Activated naive CD4-positive, alpha-beta T cell treated with anti-CD3 and anti-CD28 coated beads, Interleukin-2, amount 10 ng/mL, durations not matched to agents 7 days and 5 days (primary cell): ENCODE measurements around the gene HMGCL.
"Not testable (repeated sequence)": the region's sequence is repeated elsewhere in the genome, so short reads cannot be mapped to it uniquely, and the experiment has no call there.

Experiments used
- CTCF ChIA-PET: fragments of 350-600 bp; sonication (Branson Sonifier 250); formaldehyde crosslinking; loops from one replicate; lab custom pipeline; 2021; ENCODE audit warnings: antibody characterized with exemption; lab: Charles Lee
- DNase-seq: peaks from one replicate; pipeline ENCODE4 v3.0.0-alpha.2; 2020
- H3K27ac Mint-ChIP-seq: one replicate; pipeline ENCODE4 v1.8.0; 2021; ENCODE audit warnings: mild to moderate bottlenecking, moderate library complexity, mixed read lengths
- H3K27me3 Mint-ChIP-seq: one replicate; pipeline ENCODE4 v1.8.0; 2021; ENCODE audit warnings: mild to moderate bottlenecking, mixed read lengths
- H3K36me3 Mint-ChIP-seq: one replicate; pipeline ENCODE4 v1.8.0; 2021; ENCODE audit warnings: mixed read lengths
- H3K4me1 Mint-ChIP-seq: one replicate; pipeline ENCODE4 v1.8.0; 2021; ENCODE audit warnings: mixed read lengths
- H3K4me3 Mint-ChIP-seq: one replicate; pipeline ENCODE4 v1.8.0; 2021; ENCODE audit warnings: mild to moderate bottlenecking, moderate library complexity, mixed read lengths
- H3K9me3 Mint-ChIP-seq: one replicate; pipeline ENCODE4 v1.8.0; 2021; ENCODE audit warnings: mixed read lengths

HMGCL gene

DNA sequence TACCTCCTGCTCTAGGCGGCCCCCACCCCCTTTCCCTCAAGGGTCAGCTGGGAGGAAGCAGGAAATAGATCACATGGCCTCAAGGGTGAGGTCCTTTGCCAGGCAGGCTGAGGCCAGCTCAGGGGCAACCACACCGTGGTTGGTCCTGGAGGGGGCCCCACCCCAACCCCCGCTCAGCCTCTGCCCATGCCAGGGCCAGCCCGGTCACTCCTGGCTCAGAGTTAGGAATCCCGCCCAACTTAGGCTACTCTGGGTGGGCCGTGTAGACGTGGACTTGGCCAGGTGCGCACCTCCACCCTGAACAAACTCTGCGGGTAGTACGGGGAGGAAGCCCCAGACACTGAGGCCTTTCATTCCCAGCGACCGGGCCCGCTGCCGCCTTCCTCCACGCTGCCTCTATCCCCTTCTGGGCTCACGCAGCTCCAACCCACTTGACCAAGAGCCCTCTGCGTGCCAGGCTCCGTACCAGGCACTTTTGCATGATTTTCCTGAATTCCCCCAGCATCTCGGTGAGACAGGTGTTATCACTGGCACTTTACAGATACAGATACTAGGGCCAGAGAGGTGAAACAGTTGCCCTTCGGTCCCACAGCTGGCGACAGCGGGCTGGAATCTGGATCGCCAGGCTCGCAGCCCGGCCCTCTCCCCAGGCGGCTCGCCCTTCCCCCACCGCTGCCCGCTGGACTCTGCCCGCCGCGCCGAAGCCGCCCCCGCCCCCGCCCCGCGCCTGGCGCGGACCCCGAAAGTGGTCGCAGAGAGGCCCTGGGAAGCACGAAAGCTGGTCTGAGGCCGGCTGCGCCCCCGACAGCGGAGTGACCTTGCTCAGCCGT is 25.4 kb downstream of the HMGCL start:
- Mint-ChIP-seq H3K36me3 (peaks cover 32% of the 10 kb centered on the region), H3K27ac (peak overlapping the region; percentile 90), H3K27me3 (no peaks in the 10 kb centered on the region), H3K4me1 (peaks cover 24% of the 10 kb centered on the region), H3K9me3 (no peaks in the 10 kb centered on the region), H3K4me3 (peak overlapping the region; percentile 93)
- CTCF ChIA-PET = interaction anchor here (0.6 to 1.6 kb wide), 5 partner anchors 22 to 117 kb away, joined by 3 to 7 read pairs (median 4); partner anchors contain the start of gene PITHD1
- peak; percentile 50 for DNase-seq

DNA sequence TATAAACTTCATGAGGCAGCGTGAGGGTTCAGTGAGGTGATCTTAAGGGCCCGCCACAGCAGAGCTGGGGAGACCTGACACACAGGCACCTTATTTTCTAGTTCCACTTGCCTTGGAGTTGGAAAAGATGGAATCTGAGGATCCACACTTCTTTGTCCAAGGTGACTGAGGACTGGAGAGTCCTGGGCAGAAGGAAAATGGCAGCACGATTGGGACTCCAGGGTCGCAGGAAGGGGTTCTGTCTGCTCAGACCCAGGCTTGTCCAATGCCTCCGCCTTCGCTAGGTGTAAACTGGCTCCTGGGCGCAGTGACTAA is 26.0 kb downstream of the HMGCL start:
- Mint-ChIP-seq H3K4me3 (peak overlapping the region; percentile 93), H3K9me3 (no peaks in the 10 kb centered on the region), H3K36me3 (peaks cover 32% of the 10 kb centered on the region), H3K4me1 (peaks cover 24% of the 10 kb centered on the region), H3K27me3 (no peaks in the 10 kb centered on the region), H3K27ac (peak overlapping the region; percentile 90)
- CTCF ChIA-PET = interaction anchor here (0.6 to 1.6 kb wide), 4 partner anchors 25 to 117 kb away, joined by 4 to 7 read pairs (median 4); no protein-coding TSS in a partner anchor
- DNase-seq = no peak

DNA sequence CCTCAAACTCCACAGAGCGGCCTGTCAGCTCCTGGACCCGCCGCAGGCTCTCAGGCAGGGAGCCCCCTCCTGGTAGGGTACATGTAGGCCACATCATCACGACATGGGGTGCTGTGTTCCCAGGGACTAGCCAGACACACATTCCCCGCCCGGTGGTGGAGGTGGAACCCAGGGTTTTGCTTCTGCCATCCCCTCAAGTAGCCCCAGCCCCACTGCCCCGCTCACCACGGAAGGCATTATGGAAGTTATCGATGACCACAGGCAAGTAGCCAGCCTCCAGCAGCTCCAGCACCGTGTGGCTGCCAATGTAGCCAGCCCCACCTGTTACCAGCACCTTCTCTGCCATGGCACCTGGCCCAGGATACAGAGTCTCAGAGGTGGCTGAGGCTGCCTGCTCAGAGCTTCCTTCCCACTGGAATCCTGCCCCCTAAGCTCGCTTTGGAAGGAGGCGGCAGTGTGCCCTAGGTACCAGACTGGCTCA is 26.5 kb downstream of the HMGCL start:
- no peak for DNase-seq
- CTCF ChIA-PET = interaction anchor here (0.8 to 2.3 kb wide), 6 partner anchors 9 to 118 kb away, joined by 3 to 15 read pairs (median 6); no protein-coding TSS in a partner anchor
- H3K27ac Mint-ChIP-seq = peak overlapping the region; percentile 90
- H3K4me1 Mint-ChIP-seq = peaks cover 24% of the 10 kb centered on the region
- peaks cover 28% of the 10 kb centered on the region for H3K36me3 Mint-ChIP-seq
- no peaks in the 10 kb centered on the region for H3K27me3 Mint-ChIP-seq
- peak overlapping the region; percentile 45 for H3K4me3 Mint-ChIP-seq
- H3K9me3 Mint-ChIP-seq = no peaks in the 10 kb centered on the region

DNA sequence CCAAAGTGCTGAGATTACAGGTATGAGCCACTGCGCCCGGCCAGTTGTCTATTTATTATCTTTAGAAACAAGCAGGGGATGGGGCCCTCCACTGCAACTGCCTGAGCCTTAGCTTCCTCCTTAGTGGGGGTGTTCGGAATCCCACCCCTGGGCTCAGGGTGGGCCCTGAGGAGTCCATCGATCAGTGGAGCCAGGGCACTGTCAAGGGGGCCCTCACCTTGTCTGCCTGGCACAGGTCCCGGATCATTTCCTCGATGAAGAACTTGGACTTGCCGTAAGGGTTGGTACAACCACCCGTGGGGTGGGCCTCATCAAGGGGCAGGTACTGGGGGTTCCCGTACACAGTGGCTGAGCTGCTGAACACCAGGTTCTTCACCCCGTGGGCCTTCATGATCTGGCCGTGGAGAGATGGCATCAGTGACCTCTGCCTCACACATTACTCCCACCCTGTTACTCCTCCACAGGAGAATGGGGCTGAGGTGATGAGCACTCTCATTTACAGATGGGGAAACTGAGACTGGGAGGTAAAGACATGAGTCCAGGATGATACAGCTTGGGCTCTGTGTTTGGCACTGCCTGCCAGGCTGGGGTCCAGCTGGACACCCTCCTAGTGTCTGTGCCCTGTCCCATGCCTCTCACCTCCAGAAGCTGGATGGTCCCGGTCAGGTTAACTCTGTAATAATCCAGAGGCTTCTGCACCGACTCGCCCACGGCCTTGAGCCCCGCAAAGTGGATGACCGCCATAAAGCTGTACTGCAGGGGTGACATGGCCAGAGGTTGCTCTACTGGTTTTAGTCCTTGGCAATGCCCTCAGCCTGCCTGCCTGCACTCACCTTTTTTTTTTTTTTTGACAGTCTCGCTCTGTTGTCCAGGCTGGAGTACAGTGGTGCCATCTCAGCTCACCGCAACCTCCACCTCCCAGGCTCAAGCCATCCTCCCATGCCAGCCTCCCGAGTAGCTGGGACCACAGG is 27.5 kb downstream of the HMGCL start:
- peak overlapping the region; percentile 24 for H3K27ac Mint-ChIP-seq
- H3K36me3 Mint-ChIP-seq = peaks cover 25% of the 10 kb centered on the region
- H3K4me3 Mint-ChIP-seq = no peak overlapping the region
- DNase-seq = no peak
- CTCF ChIA-PET = interaction anchor here (0.6 to 2.9 kb wide), 6 partner anchors 9 to 105 kb away, joined by 3 to 15 read pairs (median 5); no protein-coding TSS in a partner anchor
- H3K9me3 Mint-ChIP-seq = no peaks in the 10 kb centered on the region
- no peaks in the 10 kb centered on the region for H3K27me3 Mint-ChIP-seq
- H3K4me1 Mint-ChIP-seq = peaks cover 30% of the 10 kb centered on the region

DNA sequence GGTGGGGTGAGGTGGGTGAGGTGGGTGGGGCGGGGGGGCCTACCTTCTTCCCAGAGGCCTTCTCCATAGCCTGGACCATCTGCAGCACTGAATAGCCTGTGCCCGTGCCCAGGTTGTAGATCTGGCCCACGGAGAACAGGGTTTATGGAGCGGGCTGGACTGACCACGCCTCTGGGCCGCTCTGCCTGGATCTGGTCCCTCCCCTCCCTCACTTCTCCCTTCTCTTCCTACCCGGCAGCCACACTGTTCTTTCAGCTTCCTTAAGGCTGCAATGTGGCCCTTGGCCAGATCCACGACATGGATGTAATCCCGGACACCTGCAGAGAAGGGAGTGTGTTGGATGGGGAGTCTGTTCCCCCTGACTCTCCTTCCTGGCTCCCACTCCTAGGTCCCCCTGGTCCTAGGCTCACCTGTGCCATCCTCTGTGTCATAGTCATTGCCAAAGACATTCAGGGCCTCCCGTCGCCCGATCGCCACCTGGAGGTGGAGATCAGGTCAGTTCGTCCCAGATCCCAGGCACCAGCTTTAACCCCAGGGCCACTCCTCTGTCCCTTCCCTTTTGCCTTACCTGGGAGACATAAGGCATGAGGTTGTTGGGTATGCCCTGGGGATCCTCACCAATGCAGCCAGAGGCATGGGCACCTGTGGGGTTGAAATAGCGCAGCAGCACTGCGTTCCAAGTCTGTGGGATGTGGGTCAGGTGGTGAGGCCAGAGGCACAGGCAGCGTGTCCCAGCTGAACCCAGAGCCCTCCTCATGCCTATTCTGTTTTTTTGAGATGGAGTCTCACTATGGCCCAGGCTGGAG is 28.6 kb downstream of the HMGCL start:
- peaks cover 25% of the 10 kb centered on the region for H3K36me3 Mint-ChIP-seq
- CTCF ChIA-PET = interaction anchor here (1.6 to 2.9 kb wide), 4 partner anchors 10 to 25 kb away, joined by 3 to 15 read pairs (median 8); no protein-coding TSS in a partner anchor
- H3K9me3 Mint-ChIP-seq = no peaks in the 10 kb centered on the region

DNA sequence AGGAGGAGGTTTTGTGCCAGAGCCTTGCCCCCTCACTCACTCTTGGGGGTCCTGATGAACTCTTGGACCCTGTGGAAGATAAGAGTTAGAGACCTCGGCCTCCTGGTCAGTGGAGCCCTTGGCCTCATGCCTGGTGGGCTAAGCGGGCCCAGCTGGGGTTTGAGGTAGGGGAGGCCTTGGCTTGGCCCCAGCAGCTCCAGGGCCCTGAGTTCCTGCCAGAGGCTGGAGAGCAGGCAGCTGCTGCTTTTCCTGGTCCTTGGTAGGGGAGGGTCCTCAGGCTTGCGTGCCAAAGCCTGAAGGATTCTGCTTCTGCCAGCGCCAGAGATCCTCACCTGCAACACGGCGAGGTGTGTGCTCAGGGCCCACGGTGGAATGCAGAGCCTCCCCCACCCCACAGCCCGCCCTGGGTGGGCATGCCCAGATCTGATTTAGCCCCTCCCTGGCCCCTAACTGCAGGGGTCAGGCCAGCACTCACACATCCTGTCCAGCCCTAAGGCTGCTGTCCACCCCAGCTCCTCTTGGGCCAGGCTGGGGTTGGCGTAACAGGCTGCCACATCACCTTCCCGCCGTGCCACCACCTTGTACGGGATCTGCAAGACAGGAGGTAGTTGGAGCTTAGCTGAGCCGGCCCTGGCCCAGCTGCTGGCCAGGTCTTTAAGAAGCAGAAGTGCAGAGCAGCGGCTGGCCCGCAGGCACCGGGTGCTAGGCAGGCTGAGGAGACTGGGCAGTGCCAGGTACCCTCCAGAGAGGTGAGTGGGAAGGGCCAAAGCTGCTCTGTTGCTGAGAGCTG is 29.4 kb downstream of the HMGCL start:
- CTCF ChIA-PET = interaction anchor here (2.9 kb wide), 1 partner anchor 15 kb away, joined by 8 read pairs; no protein-coding TSS in a partner anchor
- no peaks in the 10 kb centered on the region for H3K27me3 Mint-ChIP-seq
- H3K27ac Mint-ChIP-seq = no peak overlapping the region
- H3K36me3 Mint-ChIP-seq = peaks cover 24% of the 10 kb centered on the region
- DNase-seq = no peak
- H3K4me1 Mint-ChIP-seq = peaks cover 38% of the 10 kb centered on the region
- no peak overlapping the region for H3K4me3 Mint-ChIP-seq
- no peaks in the 10 kb centered on the region for H3K9me3 Mint-ChIP-seq

More for the DNA sequence above, 28.6 kb downstream of the HMGCL start:
- Mint-ChIP-seq H3K4me1 (peaks cover 35% of the 10 kb centered on the region), H3K27me3 (no peaks in the 10 kb centered on the region), H3K27ac (peak overlapping the region; percentile 45), H3K4me3 (no peak overlapping the region)
- no peak for DNase-seq

DNA sequence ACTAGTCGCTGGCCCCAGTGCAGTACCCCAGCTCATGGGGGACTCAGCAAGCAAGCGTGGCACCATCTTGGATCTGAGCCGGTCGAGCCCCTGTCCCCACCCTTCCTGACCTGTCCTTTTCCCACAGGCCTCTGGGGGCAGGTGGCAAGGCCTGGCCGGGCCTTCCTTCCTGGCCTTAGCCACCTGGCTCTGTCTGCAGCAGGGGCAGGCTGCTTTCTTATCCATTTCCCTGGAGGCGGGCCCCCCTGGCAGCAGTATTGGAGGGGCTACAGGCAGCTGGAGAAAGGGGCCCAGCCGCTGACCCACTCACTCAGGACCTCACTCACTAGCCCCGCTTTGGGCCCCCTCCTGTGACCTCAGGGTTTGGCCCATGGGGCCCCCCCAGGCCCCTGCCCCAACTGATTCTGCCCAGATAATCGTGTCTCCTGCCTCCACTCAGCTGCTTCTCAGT is 30.5 kb downstream of the HMGCL start:
- H3K36me3 Mint-ChIP-seq = peaks cover 26% of the 10 kb centered on the region

DNA sequence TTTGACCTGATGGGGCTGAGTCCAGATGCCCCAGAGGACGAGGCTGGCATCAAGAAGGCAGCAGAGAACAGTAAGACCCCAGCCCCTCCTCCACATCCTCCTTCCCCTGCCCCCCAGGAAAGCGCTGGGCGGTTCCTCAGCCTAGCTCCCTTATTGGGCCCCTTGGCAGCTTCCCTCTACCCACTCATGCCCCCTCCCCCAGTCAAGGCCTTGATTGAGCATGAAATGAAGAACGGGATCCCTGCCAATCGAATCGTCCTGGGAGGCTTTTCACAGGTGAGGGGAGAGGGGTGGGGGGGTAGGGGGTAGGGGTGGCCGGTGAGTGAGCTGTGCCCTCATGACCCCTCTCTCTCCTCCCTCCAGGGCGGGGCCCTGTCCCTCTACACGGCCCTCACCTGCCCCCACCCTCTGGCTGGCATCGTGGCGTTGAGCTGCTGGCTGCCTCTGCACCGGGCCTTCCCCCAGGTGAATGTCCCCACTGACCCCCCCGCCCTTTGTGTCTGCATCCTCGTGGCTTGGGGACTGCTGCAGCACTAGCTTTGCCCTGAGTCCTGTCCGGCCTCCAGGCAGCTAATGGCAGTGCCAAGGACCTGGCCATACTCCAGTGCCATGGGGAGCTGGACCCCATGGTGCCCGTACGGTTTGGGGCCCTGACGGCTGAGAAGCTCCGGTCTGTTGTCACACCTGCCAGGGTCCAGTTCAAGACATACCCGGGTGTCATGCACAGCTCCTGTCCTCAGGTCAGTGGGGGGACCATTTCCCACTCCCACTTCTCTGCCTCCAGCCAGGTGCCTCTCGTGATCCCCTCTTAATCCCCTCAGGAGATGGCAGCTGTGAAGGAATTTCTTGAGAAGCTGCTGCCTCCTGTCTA is 31.1 kb downstream of the HMGCL start:
- Mint-ChIP-seq H3K27ac (peak overlapping the region; percentile 65), H3K4me3 (no peak overlapping the region), H3K27me3 (no peaks in the 10 kb centered on the region), H3K4me1 (peaks cover 40% of the 10 kb centered on the region), H3K9me3 (no peaks in the 10 kb centered on the region), H3K36me3 (peaks cover 26% of the 10 kb centered on the region)
- DNase-seq = no peak
- CTCF ChIA-PET = interaction anchor here (1.9 kb wide), 1 partner anchor 22 kb away, joined by 5 read pairs; no protein-coding TSS in a partner anchor

More for the DNA sequence above, 30.5 kb downstream of the HMGCL start:
- H3K27ac Mint-ChIP-seq = peak overlapping the region; percentile 65
- not testable (repeated sequence) for H3K27me3 Mint-ChIP-seq, DNase-seq, H3K4me3 Mint-ChIP-seq, H3K9me3 Mint-ChIP-seq
- peaks cover 43% of the 10 kb centered on the region for H3K4me1 Mint-ChIP-seq
- CTCF ChIA-PET = interaction anchor here (1.9 kb wide), 1 partner anchor 23 kb away, joined by 5 read pairs; no protein-coding TSS in a partner anchor

DNA sequence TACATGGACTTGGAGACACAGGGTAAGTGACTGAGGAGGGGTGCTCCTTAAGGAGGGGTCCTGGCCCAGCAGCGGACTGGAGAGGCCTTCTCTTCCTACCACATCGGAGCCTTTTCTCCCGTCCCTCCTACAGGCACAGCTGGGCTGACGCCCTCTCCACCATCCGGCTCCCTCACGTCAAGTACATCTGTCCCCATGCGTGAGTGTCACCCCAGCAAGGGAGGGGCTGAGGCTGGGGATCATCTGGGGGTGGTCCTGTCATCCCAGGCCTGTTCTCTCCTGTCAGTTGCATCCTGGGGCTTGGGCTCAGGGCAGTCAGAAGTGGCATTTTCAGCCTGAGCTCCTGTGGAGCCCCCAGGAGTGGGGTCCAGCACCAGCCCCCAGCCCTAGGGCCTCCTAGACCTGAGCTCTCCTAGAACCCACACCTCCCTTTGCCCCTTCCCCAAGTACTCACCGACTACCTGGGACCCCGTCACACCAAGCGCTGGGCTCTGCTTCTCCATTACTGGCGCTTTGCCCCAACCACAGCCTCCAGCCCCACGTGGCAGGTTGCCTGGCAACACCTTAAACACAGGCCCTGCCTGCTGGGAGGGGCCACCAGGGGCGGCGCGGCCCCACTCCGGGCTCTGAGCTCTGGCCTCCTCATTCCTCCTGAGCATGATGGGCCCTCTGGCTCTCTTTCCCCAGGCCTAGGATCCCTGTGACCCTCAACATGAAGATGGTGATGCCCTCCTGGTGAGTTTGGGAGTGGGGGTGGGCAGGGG is 32.0 kb downstream of the HMGCL start:
- Mint-ChIP-seq H3K36me3 (peaks cover 21% of the 10 kb centered on the region), H3K27me3 (no peaks in the 10 kb centered on the region), H3K9me3 (no peaks in the 10 kb centered on the region), H3K4me3 (no peak overlapping the region), H3K27ac (no peak overlapping the region), H3K4me1 (peaks cover 33% of the 10 kb centered on the region)
- no peak for DNase-seq
- CTCF ChIA-PET = interaction anchor here (1.9 kb wide), 1 partner anchor 21 kb away, joined by 5 read pairs; no protein-coding TSS in a partner anchor

DNA sequence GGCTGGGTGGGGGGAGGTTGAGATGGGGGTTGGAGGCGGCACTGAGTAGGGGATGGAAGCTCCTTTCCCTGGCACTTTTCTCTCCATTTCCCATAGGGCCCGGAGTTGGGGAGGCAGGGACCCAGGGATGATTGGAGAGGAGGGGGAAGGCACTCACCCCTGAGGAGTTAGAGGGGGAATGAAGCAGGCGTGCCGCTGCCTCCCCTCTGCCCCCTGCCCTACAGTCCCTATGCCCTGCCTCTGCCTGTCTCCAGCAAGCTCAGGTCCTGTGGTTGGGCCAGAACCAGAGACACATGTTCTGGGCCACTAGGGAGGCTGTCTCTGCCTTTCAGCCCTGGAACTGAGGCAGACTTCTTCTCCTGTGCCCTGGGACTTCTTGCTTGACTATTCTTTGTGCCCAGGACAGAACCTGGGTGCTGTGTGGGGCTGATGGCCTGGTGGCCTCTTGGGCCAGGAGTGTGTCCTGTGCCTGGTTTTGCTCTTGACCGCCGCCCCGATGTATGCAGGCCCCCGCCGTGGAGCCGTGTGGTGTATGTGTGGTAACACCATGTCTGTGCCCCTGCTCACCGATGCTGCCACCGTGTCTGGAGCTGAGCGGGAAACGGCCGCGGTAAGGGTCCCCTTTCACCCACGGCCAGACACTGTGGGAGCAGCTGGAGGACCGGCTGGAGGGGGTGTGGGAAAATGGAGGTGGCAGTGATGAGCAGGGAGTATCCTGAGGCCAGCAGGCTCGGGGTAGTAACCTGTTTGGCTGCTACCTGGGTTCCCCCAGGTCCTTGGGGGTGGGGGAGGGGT is 32.9 kb downstream of the HMGCL start:
- DNase-seq = no peak
- Mint-ChIP-seq H3K4me1 (peaks cover 33% of the 10 kb centered on the region), H3K9me3 (no peaks in the 10 kb centered on the region), H3K36me3 (peaks cover 25% of the 10 kb centered on the region), H3K27me3 (no peaks in the 10 kb centered on the region), H3K4me3 (peak overlapping the region; percentile 86), H3K27ac (peak overlapping the region; percentile 49)
- CTCF ChIA-PET = interaction anchor here (1.5 to 1.6 kb wide), 2 partner anchors 19 to 125 kb away, joined by 4 to 6 read pairs; no protein-coding TSS in a partner anchor
